Left ventricle myocardium inferior (tissue), 1 donor: ENCODE data around the gene UTP14A. TPM values are rescaled to one million over a fixed set of nuclear protein-coding genes. Genes with fewer than 3 reads are reported as not detected.

ENCODE experiments used
- DNase-seq: peaks from one replicate; pipeline ENCODE4 v3.0.0-alpha.2; 2020
- H3K27ac ChIP-seq: fragments of 200-600 bp; replicated peaks from 2 replicates; pipeline ENCODE4 v1.8.0; 2021
- H3K27me3 ChIP-seq: fragments of 200-600 bp; 2 replicates; pipeline ENCODE4 v1.8.0; 2021; ENCODE audit warnings: low read depth
- H3K36me3 ChIP-seq: fragments of 200-600 bp; 2 replicates; pipeline ENCODE4 v1.8.0; 2021
- H3K4me1 ChIP-seq: fragments of 200-600 bp; 2 replicates; pipeline ENCODE4 v1.8.0; 2021
- H3K4me3 ChIP-seq: fragments of 200-600 bp; 2 replicates; pipeline ENCODE4 v1.8.0; 2021; ENCODE audit warnings: mild to moderate bottlenecking, moderate library complexity
- H3K9me3 ChIP-seq: fragments of 200-600 bp; replicated peaks from 2 replicates; pipeline ENCODE4 v1.8.0; 2021
- CTCF ChIP-seq: fragments of 200-600 bp; IDR thresholded peaks from 2 replicates; pipeline ENCODE4 v1.8.0; 2021; ENCODE audit warnings: antibody characterized with exemption, mild to moderate bottlenecking, borderline replicate concordance
- intact Hi-C: fragments of 100-400 bp; cut with micrococcal nuclease; formaldehyde crosslinking; loops from one replicate; pipeline ENCODE4 v1.11.0; 2022
- total RNA-seq: library from RNA; stranded (reverse); fragmentation: NEBNext Ultra II Directional; extraction: Animal tissue kit (Norgen Biotek cat#: 25700); gene quantifications from one replicate; pipeline ENCODE4 v1.2.1, GENCODE V29; 2021
- donor health status: DM: no; HTN: yes; CAD: no; lungs with severe emphysema.

The UTP14A gene
- total RNA-seq, 1 donor from 2014 or later = 7.5 TPM

GRCh38 chrX:129953881-129954280 lies 47.9 kb downstream of the UTP14A start:
- Histone ChIP-seq H3K27me3 (no peaks in the 10 kb centered on the region), H3K4me3 (no peak overlapping the region), H3K27ac (no peak overlapping the region), H3K36me3 (no peaks in the 10 kb centered on the region), H3K4me1 (peaks cover 5% of the 10 kb centered on the region), H3K9me3 (no peaks in the 10 kb centered on the region)
- no peak for DNase-seq
- no peak for TF ChIP-seq CTCF
- intact Hi-C loops = no loop called here

- no peak for TF ChIP-seq CTCF
Observed at GRCh38 chrX:129954804-129955203, 48.8 kb downstream of the UTP14A start.

GRCh38 chrX:129955682-129956081 lies 49.7 kb downstream of the UTP14A start:
- Histone ChIP-seq H3K4me1 (peaks cover 5% of the 10 kb centered on the region), H3K27ac (no peak overlapping the region), H3K9me3 (no peaks in the 10 kb centered on the region), H3K36me3 (no peaks in the 10 kb centered on the region), H3K27me3 (no peaks in the 10 kb centered on the region), H3K4me3 (no peak overlapping the region)
- intact Hi-C loops = no loop called here
- TF ChIP-seq CTCF = no peak
- no peak for DNase-seq

More at GRCh38 chrX:129954804-129955203, 48.8 kb downstream of the UTP14A start:
- no peak for DNase-seq
- Histone ChIP-seq H3K27me3 (no peaks in the 10 kb centered on the region), H3K9me3 (no peaks in the 10 kb centered on the region), H3K4me1 (peaks cover 5% of the 10 kb centered on the region), H3K36me3 (no peaks in the 10 kb centered on the region), H3K4me3 (no peak overlapping the region), H3K27ac (no peak overlapping the region)
- intact Hi-C loops = no loop called here

GRCh38 chrX:129956145-129956544 lies 50.2 kb downstream of the UTP14A start:
- intact Hi-C loops = no loop called here
- no peak for DNase-seq
- peaks cover 5% of the 10 kb centered on the region for H3K4me1 ChIP-seq

DNA sequence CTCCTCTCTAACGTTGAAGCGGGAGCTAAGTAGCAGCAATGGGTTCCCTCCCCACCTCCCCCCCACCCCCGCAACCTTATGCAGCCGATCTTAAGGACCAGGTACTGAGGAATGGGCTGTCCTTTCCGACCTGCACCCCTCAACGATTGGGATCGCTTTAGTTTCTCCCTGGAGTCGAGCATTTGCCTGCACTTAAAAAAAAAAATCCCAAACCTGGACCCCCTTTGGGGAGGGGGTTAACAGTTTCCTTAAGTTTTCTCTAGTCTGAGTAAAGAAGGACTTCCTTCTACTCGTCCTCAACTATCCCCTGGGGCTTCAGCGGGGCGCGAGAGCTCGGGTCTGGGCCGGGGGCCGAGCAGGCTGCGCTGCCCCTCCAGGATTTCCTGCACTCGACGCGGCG lies 50.8 kb downstream of the UTP14A start:
- intact Hi-C loops = no loop called here
- H3K9me3 ChIP-seq = no peaks in the 10 kb centered on the region
- TF ChIP-seq CTCF = no peak

More at GRCh38 chrX:129956145-129956544, 50.2 kb downstream of the UTP14A start:
- no peaks in the 10 kb centered on the region for H3K9me3 ChIP-seq
- no peaks in the 10 kb centered on the region for H3K27me3 ChIP-seq
- H3K27ac ChIP-seq = no peak overlapping the region
- H3K4me3 ChIP-seq = no peak overlapping the region
- H3K36me3 ChIP-seq = no peaks in the 10 kb centered on the region
- no peak for TF ChIP-seq CTCF

More for the DNA sequence above, 50.8 kb downstream of the UTP14A start:
- H3K4me3 ChIP-seq = peak overlapping the region; percentile 64
- H3K27me3 ChIP-seq = no peaks in the 10 kb centered on the region
- H3K27ac ChIP-seq = peak overlapping the region; percentile 74
- peaks cover 5% of the 10 kb centered on the region for H3K4me1 ChIP-seq
- H3K36me3 ChIP-seq = no peaks in the 10 kb centered on the region
- no peak for DNase-seq
